ENCODE measurements around the gene C11orf98.
A peak's percentile ranks its signal among the peaks of the same experiment; 100 is the strongest.
"Not testable (repeated sequence)": the region's sequence is repeated elsewhere in the genome, so short reads cannot be mapped to it uniquely, and the experiment has no call there.

The C11orf98 gene

GRCh38 chr11:62650283-62650682 is 14.7 kb downstream of the C11orf98 start:
- DNase-seq (ENCODE audit: low spot score), result not testable (repeated sequence)

GRCh38 chr11:62649486-62649885 is 15.5 kb downstream of the C11orf98 start:
- no peak for DNase-seq (ENCODE audit: low spot score)

- DNase-seq (ENCODE audit: low spot score), result no peak
Observed at GRCh38 chr11:62648967-62649364, 16.0 kb downstream of the C11orf98 start.

GRCh38 chr11:62648185-62648966 is 16.6 kb downstream of the C11orf98 start:
- no peak for DNase-seq (ENCODE audit: low spot score)

GRCh38 chr11:62647609-62648005 is 17.4 kb downstream of the C11orf98 start:
- no peak for DNase-seq (ENCODE audit: low spot score)

- DNase-seq (ENCODE audit: low spot score), result no peak
Observed at GRCh38 chr11:62646825-62647608, 18.0 kb downstream of the C11orf98 start.

GRCh38 chr11:62645946-62646824 is 18.8 kb downstream of the C11orf98 start, which contains the start of gene GANAB:
Gene GANAB (minus strand): TSS chr11:62646613. CDS start chr11:62646599, 14 bp downstream.
- peak; percentile 100 for DNase-seq (ENCODE audit: low spot score)

GRCh38 chr11:62645671-62645945 is 19.4 kb downstream of the C11orf98 start:
- no peak for DNase-seq (ENCODE audit: low spot score)

GRCh38 chr11:62644220-62644619 is 20.8 kb downstream of the C11orf98 start:
- DNase-seq (ENCODE audit: low spot score), result no peak

- DNase-seq (ENCODE audit: low spot score), result no peak
Observed at GRCh38 chr11:62632492-62632891, 32.5 kb downstream of the C11orf98 start.

- DNase-seq (ENCODE audit: low spot score), result no peak
Observed at GRCh38 chr11:62627713-62628112, 37.3 kb downstream of the C11orf98 start.

- no peak for DNase-seq (ENCODE audit: low spot score)
Observed at GRCh38 chr11:62622476-62623089, 42.4 kb downstream of the C11orf98 start.

- peak; percentile 99 for DNase-seq (ENCODE audit: low spot score)
Observed at GRCh38 chr11:62621567-62622470, 43.2 kb downstream of the C11orf98 start, which contains the start of gene B3GAT3. Gene B3GAT3 (minus strand): TSS chr11:62621986. CDS start chr11:62621947, 39 bp downstream.

GRCh38 chr11:62621027-62621566 is 43.9 kb downstream of the C11orf98 start:
- DNase-seq (ENCODE audit: low spot score), result no peak

- not testable (repeated sequence) for DNase-seq (ENCODE audit: low spot score)
Observed at GRCh38 chr11:62616957-62617356, 48.1 kb downstream of the C11orf98 start.

- DNase-seq (ENCODE audit: low spot score), result no peak
Observed at GRCh38 chr11:62615521-62615920, 49.5 kb downstream of the C11orf98 start.

GRCh38 chr11:62614275-62614674 is 50.7 kb downstream of the C11orf98 start:
- no peak for DNase-seq (ENCODE audit: low spot score)

- no peak for DNase-seq (ENCODE audit: low spot score)
Observed at GRCh38 chr11:62613291-62613778, 51.7 kb downstream of the C11orf98 start.

All from AG08396 (cell line).